Measurements from ENCODE around the gene PRKCA. TPM values are rescaled to one million over a fixed set of nuclear protein-coding genes. Genes with fewer than 3 reads are reported as not detected.
A peak's percentile ranks its signal among the peaks of the same experiment; 100 is the strongest.

Gene PRKCA
- total RNA-seq, 1 donor from 2014 or later = 6.7 TPM

DNA sequence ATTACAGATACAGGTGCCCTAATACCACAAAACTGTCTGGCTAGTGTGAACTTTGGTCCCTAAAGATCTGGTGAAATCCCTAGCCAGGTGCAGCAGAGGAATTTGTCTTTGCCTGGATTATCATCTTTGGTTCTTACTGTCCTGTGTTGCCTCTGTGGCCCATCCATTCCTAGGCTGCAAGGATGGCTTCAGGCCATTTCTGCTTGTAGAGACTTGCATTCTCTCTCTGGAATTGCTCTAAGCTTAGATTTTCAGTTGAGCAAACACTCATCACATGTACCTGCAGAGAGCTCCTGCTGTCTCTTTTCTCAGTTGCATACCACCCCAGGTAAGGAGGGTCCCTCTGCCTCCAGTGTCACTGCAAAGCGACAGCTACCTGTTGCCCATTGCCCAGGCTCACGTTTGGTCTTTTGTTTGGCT, 114.9 kb downstream of the PRKCA start:
- TF ChIP-seq, protein P1, sequence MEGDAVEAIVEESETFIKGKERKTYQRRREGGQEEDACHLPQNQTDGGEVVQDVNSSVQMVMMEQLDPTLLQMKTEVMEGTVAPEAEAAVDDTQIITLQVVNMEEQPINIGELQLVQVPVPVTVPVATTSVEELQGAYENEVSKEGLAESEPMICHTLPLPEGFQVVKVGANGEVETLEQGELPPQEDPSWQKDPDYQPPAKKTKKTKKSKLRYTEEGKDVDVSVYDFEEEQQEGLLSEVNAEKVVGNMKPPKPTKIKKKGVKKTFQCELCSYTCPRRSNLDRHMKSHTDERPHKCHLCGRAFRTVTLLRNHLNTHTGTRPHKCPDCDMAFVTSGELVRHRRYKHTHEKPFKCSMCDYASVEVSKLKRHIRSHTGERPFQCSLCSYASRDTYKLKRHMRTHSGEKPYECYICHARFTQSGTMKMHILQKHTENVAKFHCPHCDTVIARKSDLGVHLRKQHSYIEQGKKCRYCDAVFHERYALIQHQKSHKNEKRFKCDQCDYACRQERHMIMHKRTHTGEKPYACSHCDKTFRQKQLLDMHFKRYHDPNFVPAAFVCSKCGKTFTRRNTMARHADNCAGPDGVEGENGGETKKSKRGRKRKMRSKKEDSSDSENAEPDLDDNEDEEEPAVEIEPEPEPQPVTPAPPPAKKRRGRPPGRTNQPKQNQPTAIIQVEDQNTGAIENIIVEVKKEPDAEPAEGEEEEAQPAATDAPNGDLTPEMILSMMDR (conservative IDR thresholded peaks at IDR 0.05; ENCODE audit: low read depth, low read length) = no peak
- DNase-seq (ENCODE audit: low read depth) = no peak

DNA sequence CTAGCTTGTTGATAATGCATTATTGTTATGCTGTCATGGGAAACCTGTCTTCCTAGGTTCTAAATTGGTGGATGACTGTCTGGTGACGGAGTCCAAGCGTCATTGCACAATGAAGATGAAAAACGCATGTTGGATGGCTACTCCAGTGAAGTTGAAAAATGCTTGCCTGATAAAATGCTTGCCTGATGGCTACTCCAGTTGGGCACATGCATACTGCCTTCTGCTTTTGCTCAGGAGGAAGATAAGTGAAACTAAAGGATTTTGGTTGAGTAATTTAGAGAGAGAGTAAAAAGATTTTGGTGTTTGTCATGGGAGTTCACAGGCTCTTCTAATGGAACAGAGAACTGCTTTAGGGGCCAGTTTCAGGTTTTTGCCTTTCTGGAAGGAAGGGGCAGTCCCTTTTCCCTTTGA, 118.6 kb downstream of the PRKCA start:
- H3K4me3 ChIP-seq (ENCODE audit: low read depth, low read length) = no peak overlapping the region
- no peak for DNase-seq (ENCODE audit: low read depth)

More for the DNA sequence above, 114.9 kb downstream of the PRKCA start:
- no peak overlapping the region for H3K4me3 ChIP-seq (ENCODE audit: low read depth, low read length)

DNA sequence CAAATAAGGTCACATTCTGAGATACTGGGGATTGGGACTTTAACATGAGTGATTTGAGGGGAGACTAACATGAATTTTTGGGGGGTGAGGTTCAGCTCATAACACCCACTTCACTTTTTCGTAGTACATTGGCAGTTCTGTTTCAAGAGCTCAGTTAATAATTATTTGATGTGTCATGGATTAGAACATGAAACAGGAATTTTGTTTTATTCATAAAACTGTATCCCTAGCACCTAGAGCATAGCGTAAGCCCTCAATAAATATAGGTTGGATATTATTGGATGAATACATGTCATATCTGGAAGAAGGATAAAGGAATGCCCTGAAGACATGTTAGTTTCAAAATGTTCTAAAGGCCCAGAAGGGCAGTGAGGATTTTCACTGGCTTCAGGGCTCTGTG, 119.8 kb downstream of the PRKCA start:
- TF ChIP-seq, protein P1 (conservative IDR thresholded peaks at IDR 0.05; ENCODE audit: low read depth, low read length) = no peak
- peak; percentile 45 for DNase-seq (ENCODE audit: low read depth)
- H3K4me3 ChIP-seq (ENCODE audit: low read depth, low read length) = no peak overlapping the region

More for the DNA sequence above, 118.6 kb downstream of the PRKCA start:
- TF ChIP-seq, protein P1 (conservative IDR thresholded peaks at IDR 0.05; ENCODE audit: low read depth, low read length) = no peak

DNA sequence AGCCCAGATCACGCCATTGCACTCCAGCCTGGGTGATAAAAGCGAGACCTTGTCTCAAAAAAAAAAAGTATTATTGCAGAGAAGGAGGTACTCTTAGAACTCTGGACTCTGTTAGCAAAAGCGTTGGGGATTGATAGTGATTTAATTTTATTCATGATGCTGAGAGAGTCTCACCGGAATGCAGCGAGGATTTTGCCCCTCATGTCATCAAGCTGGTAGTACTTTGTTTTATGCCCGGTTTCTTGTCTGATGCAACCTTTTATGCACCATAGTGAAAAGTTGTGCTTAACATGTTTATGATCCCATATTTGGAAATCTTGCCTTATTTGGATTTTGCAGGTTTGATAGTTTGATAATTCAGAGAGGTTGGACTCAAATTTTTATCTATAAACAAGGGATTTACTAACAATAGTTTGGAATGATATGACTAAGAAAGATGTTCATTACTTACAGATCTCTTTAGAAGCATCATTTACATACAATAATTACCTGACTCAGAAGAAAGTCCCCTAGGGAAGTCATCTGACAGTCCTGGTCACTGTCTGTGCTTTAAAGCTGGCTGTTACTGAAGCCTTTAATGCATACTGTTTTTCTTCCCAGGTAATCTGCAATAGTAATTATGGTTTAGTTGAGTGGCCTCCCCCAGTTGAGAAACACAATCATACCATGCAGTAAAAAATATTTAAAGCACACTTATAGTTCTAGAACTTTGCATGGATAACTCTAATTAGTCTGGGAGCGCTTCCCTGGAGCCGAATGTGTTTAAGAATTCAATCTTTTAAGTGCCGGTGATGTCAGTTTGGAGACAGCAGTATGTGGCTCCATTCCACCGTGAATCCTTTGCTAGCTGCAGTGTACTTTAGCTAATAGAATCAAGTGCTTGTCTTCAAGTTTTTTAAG, 120.9 kb downstream of the PRKCA start:
- TF ChIP-seq, protein P1 (conservative IDR thresholded peaks at IDR 0.05; ENCODE audit: low read depth, low read length) = no peak
- DNase-seq (ENCODE audit: low read depth) = no peak
- no peak overlapping the region for H3K4me3 ChIP-seq (ENCODE audit: low read depth, low read length)

DNA sequence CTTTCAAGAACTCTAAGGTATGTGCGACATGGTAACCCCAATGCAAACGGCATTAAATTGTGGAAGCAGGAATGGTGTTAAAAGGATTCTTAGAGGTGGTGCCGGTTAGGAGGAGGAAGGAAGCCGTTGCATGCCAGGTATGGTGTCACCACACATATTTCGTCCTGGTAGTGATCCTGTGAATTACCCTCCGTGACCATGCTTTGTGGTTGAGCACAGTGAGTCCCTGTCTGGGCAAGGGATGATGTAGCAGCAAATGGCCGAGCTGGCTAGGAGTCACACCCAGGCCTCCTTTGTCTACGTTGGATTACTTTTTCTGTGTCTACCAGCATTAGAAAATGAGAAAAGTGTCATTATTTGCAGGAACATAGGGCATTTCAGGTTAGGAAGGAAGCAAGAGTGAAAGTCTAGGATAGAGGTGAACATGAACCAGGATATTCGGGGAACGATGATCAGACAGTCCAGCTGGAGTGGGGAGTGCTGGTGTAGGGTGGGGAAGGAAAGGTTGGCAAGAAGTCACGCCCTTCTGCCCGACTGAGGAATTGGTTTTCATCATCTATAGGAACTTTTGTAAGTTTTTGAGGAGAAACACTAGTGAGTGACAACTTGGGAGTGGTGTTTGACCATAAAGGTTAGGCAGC, 123.5 kb downstream of the PRKCA start:
- no peak for DNase-seq (ENCODE audit: low read depth)
- H3K4me3 ChIP-seq (ENCODE audit: low read depth, low read length) = no peak overlapping the region
- TF ChIP-seq, protein P1 (conservative IDR thresholded peaks at IDR 0.05; ENCODE audit: low read depth, low read length) = no peak

DNA sequence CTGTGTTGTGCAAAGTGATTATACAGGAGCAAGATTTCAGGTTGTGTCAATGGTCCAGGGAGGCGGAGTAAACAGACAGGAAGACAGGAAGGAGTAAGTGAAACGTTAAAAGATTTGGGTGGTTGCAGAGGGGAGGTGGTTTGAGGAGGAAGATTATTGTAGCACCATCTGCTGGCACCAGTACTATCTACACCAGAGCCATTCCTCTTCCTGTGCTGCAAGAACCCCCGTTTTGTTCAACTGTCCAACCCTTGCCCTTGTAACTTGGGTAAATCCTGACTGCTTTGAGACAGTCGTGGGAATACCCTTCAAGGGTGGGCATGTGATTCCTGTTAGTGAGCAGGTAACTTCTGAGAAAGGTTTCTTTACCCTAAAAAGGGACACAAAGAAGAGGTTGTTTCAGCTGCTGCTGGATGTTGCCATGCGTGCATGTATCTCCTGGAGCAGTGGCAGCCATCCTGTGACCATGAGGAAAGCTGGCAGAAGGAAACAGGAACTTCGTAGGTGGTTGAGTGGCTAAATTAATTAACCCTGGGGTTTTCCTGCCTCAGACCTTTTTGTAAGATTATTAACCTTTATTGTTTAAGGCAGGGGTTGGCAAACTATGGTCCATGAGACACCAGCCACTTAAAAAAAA, 124.1 kb downstream of the PRKCA start:
- no peak for DNase-seq (ENCODE audit: low read depth)
- TF ChIP-seq, protein P1 (conservative IDR thresholded peaks at IDR 0.05; ENCODE audit: low read depth, low read length) = peak; percentile 53
- no peak overlapping the region for H3K4me3 ChIP-seq (ENCODE audit: low read depth, low read length)
